GM21515 (cell line): ENCODE measurements around the gene EIF4H.
"Not testable (repeated sequence)": the region's sequence is repeated elsewhere in the genome, so short reads cannot be mapped to it uniquely, and the experiment has no call there.

ENCODE experiments used
- ATAC-seq: cut with Tn5 transposase; IDR thresholded peaks from one replicate; pipeline ENCODE4 v1.9.1; 2021; ENCODE audit not compliant: unreplicated experiment

The EIF4H gene

DNA sequence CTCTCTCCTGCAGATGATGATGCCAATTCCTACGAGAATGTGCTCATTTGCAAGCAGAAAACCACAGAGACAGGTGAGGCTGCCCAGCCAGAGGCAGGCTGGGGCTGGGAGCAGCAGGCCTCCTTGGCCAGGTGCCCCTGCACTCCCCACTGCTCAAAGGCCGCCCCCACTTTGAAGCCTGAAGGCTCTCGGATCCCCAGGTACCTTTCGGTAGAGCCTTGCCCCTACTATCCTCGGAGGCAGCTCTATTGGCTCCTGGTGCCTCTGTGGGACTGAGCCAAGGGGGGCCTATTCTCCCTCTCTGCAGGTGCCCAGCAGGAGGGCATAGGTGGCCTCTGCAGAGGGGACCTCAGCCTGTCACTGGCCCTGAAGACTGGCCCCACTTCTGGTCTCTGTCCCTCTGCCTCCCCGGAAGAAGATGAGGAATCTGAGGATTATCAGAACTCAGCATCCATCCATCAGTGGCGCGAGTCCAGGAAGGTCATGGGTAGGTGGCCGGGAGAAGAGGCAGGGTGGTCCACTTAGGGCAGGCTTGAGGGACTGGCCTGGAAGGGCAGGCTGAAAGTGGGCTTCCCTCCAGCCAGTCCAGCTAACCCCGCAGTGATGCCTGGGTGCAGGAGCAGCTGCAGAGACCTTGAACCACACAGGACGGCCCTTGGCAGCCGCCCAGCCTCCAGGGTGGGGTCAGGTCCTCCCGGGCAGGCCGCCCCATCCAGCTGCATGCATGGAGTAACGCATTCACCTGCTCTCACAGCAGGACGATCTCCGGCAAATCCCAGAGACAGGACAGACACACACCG lies 49.8 kb downstream of the EIF4H start:
- ATAC-seq, result no peak

DNA sequence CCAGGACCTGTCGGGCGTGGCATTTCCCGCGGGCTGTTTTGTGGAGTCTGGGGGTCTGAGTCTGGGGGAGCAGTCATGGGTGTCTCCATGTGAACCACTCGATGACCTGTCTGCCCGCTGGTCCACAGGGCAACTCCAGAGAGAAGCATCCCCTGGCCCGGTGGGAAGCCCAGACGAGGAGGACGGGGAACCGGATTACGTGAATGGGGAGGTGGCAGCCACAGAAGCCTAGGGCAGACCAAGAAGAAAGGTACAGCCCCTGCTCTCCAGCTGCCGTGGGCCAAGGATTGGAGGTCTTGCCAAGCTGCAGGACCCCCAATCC lies 50.3 kb downstream of the EIF4H start:
- ATAC-seq, result no peak

DNA sequence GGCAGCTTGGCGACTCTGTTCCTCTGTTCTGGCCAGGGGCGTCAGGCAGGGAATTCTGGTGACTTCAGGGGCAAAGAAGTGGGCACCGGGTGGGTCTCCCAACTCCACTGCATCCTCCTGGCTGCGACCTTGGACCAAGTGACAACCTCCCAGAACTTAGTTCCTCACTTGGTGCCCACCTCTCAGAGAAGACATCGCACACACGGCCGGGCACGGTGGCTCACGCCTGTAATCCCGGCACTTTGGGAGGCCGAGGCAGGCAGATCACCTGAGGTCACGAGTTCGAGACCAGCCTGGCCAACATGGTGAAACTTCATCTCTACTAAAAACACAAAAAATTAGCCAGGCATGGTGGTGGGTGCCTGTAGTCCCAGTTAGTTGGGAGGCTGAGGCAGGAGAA lies 50.8 kb downstream of the EIF4H start:
- not testable (repeated sequence) for ATAC-seq

DNA sequence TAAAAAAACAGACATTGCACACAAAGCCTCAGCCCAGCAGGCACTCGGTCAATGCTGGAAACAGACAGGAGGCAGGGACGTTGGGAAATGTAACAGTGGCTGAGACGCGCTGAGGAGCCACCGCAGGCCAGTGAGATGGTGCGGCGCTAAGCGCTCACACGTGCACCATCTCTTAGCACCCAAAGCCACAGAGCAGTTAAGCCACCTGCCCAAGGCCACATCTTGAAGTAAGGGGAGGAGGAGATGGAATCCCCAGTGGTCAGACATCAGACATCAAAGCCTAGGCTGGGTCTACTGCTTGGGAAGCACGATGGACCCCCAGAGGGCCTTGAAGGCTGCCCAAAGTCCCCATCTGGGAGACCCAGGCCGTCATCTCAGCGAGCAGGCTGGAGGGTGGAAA lies 51.2 kb downstream of the EIF4H start:
- ATAC-seq, result no peak

DNA sequence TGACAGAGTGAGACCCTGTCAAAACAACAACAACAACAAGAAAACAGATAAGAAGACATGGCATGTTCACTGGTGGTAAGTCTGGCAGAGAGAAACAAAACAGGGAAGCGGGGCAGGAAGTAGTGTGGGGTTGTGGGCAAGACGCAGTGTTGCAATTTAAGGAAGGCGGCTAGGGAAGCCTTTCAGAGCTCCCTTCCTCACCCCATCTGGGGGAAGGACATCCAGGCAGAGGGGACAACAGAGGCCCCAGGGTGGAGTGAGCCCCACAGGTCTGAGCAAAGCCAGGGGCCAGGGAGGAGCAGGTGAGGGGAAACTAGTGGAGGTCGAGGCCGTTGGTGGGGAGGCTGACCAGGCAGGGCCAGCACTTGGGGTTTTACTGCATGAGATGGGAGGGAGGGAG lies 52.5 kb downstream of the EIF4H start:
- ATAC-seq, result no peak

DNA sequence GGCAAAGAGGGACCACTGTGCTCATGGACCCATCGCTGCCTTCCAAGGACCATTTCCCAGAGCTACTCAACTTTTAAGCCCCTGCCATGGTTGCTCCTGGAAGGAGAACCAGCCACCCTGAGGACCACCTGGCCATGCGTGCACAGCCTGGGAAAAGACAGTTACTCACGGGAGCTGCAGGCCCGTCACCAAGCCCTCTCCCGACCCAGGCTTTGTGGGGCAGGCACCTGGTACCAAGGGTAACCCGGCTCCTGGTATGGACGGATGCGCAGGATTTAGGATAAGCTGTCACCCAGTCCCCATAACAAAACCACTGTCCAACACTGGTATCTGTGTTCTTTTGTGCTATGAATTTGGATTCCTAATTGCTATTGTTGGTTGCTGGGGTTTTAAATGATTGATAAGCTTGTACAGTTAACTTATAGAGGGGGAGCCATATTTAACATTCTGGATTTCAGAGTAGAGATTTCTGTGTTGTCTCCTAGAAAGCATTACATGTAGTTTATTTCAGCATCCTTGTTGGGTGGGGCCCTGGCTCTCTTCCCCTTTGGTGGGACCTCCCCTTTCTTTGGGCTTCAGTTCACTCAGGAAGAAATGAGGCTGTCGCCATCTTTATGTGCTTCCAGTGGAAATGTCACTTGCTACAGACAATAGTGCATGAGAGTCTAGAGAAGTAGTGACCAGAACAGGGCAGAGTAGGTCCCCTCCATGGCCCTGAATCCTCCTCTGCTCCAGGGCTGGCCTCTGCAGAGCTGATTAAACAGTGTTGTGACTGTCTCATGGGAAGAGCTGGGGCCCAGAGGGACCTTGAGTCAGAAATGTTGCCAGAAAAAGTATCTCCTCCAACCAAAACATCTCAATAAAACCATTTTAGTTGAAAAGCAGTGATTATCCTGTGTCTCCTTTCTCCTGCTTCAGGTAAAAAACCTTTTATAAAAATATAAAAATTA lies 55.1 kb downstream of the EIF4H start:
- no peak for ATAC-seq

DNA sequence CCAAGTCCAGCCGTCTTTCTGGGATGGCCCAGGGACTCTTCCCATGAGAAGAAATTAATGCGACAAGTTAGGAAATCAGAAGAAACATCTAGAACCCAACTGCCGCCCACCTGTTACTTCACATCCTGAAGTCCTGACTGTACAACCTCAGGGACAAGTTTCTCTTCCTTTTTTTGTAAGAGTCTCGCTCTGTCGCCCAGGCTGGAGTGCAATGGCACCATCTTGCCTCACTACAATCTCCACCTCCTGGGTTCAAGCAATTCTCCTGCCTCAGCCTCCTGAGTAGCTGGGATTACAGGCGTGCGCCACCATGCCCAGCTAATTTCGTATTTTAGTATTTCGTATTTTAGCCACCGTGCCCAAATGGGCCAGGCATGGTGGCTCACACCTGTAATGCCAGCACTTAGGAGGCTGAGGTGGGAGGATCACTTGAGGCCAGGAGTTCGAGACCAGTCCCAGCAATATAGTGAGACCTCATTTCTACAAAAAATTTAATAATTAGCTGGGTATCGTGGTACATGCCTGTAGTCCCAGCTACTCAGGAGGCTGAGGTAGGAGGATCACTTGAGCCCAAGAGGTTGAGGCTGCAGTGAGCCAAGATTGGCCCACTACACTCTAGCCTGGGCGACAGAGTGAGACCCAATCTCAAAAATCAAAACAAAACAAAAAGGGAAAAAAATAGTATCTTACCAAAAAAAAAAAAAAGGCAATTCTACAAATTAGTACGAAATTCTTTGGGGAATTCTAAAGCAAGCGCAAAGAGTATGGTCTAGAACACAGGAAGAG lies 56.5 kb downstream of the EIF4H start:
- peak; percentile 46 for ATAC-seq

DNA sequence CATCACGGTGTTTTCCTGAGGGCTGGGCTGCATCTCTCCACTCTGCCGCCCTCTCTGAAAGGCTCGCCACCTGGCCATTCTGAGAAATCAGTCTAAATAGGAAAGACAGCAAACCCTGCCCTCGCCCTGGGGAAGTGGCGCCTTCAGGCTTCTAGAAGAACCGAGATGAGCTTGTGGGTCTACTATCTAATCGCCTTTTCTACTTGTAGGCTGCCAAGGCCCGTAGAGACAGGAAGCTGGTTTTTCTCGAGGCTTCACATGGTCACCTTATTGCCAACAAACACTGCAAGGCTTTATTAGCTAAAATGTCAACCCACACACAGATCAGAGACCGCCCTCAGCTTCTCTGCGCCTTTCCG lies 57.1 kb downstream of the EIF4H start:
- peak; percentile 53 for ATAC-seq

DNA sequence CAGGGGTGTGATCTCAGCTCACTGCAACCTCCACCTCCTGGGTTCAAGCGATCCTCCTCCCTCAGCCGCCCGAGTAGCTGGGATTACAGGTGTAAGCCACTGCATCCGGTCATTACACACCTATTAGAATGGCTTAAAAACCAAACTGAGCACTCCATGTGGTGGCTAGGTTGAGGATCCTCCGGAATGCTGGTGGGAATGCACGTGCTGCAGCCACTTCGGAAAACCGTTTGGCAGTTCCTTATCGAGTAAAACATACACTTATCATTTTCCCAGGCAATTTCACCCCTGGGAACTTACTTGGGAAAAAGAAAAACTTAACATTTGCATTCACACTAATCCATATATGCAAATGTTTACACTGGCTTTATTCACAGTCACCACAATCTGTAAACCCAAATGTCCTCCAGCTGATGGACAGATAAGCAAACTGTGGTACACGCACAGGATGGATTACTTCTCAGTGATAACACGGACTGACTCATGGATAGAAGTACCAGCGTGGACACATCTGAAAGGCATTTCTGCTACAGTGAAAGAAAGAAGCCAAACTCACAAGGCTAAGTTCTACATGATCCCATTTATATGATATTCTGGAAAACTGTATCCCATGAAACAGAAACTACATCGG lies 59.6 kb downstream of the EIF4H start:
- ATAC-seq, result no peak

DNA sequence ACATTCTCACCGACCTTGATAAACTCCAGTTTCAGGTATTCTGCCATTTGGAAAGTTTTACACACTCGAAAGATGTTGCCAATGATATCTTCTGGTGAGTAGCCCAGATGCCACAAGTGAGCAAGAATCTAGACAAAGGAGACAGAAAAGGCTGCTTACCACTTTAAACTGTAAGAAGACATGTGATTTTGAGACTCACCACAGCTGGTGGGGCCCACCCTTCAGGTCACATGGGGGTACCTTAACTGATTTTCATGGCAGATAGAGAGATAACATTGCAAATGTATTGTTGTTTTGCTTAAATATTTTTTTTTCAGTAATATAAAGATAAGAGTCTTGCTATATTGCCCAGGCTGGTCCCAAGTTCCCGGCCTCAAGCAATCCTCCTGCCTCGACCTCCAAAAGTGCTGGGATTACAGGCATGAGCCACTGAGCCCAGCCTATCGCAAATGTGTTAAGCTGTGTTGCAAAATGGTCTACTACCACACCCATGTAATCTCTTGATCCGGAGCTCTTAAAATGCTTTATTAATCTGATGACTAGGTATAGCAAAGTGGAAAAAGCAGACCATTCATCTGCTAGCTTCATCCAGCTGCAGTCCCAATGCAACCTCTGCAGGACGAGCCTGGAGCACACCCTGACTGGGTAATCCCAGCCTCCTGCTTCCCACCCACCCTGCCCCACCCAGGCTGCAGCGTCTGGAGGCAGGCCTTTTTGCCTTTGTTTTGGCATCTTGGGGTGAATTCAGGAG lies 61.5 kb downstream of the EIF4H start:
- ATAC-seq, result no peak

DNA sequence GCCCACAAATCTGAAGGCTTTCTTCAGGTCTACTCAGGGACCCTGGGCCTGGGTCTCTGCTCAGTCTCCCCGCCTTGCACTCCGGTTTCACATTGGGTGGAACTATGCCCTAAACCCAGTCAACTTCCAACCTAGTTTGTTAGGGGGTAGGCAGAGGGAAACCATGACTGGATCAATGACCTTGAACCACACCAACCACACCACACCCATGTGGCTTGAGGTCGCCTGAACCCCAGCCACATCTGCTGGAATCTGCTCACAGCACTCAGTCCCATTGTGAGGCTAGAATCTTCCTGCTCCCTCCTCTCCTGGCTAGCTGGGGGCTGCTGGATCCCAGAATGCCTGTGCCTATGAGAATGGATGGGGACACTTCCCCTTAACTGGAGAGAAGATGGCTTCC lies 62.1 kb downstream of the EIF4H start:
- no peak for ATAC-seq

DNA sequence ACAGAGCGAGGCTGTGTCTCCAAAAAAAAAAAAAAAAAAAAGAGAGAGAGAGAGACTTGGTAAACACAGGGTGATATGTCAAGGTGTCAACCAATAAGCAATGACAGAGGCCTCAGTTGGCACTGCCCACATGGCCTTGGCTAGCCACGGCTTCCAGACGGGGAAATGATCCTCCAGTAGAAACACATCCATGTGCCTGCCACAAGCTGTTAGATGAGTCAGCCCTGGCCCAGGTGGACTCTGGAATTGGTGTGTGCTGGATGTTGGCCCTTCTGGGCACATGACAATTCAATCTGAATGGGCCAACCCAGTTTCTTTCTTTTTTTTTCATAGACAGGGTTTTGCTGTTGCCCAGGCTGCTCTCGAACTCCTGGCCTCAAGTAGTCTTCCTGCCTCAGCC lies 66.3 kb downstream of the EIF4H start:
- ATAC-seq, result no peak

DNA sequence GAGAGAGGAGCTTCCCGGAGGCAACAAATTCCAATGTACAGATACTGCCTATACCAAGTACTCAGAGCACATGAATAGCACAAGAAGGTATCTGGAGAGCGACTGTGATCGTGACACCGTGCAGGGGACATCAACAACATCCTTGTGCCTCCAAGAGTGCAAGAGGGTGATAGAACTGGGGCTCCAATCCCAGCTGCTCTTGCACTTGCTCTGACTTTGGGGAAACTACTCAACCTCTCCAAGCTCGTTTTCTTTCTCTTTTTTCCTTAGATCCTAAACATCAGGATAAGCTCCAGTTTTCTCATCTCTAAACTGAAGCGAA lies 67.9 kb downstream of the EIF4H start:
- no peak for ATAC-seq

DNA sequence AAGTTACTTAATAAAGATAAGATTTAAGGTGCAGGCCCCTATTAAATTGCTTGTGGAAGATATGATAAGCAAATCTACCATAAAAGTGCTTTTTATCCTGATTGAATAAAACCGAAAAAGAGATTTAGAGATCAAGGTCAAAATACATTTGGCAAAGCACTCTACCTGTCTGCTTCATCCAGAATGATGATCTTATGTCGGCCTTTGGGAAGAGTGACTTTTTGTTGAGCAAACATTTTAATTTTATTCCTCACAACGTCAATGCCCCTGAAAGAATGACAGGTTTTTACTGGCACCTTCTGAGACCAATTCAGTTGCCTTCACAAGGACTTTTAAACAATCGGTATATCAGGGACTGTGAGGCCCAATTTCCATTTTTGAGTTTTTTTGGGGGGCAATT lies 72.3 kb downstream of the EIF4H start:
- no peak for ATAC-seq
